ENCODE measurements around the gene ZNF536. TPM values are rescaled to one million over a fixed set of nuclear protein-coding genes. Genes with fewer than 3 reads are reported as not detected.

The ZNF536 gene
- total RNA-seq, 2 donors from 2014 or later = 0.41 to 1.5 TPM

- no peaks in the 10 kb centered on the region for H3K9me3 ChIP-seq
- ATAC-seq (ENCODE audit: insufficient number of reproducible peaks, low FRiP score, low read depth) (no peak), DNase-seq (ENCODE audit: low spot score) (no peak)
- no peaks in the 10 kb centered on the region for H3K36me3 ChIP-seq
- no peaks in the 10 kb centered on the region for H3K27me3 ChIP-seq (replicated peaks; ENCODE audit: insufficient read depth)
- H3K4me3 ChIP-seq = no peak overlapping the region
- H3K27ac ChIP-seq = no peak overlapping the region
- H3K4me1 ChIP-seq (ENCODE audit: control insufficient read depth in 1 of 2, low read depth in 2 of 2) = peaks cover 0 to 7% of the 10 kb centered on the region in 2 donors
- no peak for TF ChIP-seq CTCF (IDR thresholded peaks at IDR 0.05)
These were observed 126.5 kb downstream of the ZNF536 start for GRCh38 chr19:30498707-30499106.

DNA sequence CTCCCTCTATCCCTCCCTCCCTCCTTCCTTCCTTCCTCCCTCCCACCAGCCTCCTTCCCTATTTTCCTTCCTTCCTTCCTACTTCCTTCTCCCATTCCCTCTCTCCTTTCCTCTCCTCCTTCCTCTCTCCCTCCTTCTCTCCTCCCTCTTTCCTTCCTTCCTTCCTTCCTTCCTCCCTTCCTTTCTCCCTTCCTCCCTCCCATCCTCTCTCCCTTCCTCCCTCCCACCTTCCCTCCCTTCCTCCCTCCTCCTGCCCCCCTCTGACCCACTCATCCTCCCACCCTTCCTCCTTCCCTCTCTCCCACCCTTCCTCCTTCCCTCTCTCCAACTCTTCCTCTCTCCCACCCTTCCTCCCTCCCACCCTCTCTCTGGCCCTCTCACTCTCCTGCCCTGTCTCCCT is 132.1 kb downstream of the ZNF536 start:
- TF ChIP-seq CTCF (IDR thresholded peaks at IDR 0.05) = no peak
- no peaks in the 10 kb centered on the region for H3K36me3 ChIP-seq
- peaks cover 0 to 4% of the 10 kb centered on the region in 2 donors for H3K4me1 ChIP-seq (ENCODE audit: control insufficient read depth in 1 of 2, low read depth in 2 of 2)
- no peak overlapping the region for H3K4me3 ChIP-seq
- H3K27me3 ChIP-seq (replicated peaks; ENCODE audit: insufficient read depth) = no peaks in the 10 kb centered on the region
- no peak for DNase-seq (ENCODE audit: low spot score)
- ATAC-seq (ENCODE audit: insufficient number of reproducible peaks, low FRiP score, low read depth) = no peak
- H3K9me3 ChIP-seq = no peaks in the 10 kb centered on the region
- H3K27ac ChIP-seq = no peak overlapping the region

DNA sequence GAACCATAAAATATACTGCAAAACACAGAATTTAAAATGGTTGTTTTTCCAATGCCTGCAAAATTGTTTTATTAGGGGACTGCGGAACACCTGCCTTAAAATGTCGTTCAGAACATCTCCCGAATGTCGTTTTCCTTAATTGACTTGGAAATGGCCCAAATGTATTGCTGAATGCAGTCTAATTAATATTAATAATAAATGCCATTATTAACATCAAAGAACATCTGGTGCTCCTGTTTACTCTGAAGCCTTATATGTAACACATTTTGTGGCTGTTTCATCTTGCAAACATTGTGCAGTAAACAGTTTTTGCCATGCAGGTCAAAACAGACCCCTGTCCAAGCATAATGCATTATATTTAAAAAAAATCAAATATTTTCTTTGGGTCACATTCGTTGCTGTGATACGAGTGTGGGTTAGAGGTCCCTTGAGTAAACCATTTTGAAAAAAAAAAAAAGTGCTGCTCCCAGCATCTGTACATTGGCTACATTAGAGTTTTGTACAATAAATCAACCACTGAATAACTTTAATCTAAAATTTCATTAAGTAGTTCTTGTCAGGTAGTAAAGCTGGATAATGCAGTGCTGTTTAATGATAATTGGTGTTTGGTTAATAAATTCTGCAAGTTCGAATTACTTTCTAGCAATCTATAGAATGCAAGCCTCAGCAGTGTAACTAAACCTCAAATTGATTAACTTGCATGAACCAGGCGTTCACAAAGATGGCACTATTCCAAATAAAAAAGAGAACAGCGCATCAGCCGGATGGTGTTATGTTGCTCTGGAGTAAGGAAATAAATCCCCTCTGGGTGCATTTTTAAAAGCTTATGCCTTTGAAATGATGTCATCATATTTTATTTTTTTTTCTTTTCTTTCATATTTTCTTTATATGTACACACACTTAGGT is 140.2 kb downstream of the ZNF536 start:
- H3K4me3 ChIP-seq = no peak overlapping the region
- no peaks in the 10 kb centered on the region for H3K27me3 ChIP-seq (replicated peaks; ENCODE audit: insufficient read depth)
- no peaks in the 10 kb centered on the region for H3K4me1 ChIP-seq (ENCODE audit: control insufficient read depth in 1 of 2, low read depth in 2 of 2)
- H3K36me3 ChIP-seq = no peaks in the 10 kb centered on the region
- H3K9me3 ChIP-seq = no peaks in the 10 kb centered on the region
- DNase-seq (ENCODE audit: low spot score) = no peak
- no peak for ATAC-seq (ENCODE audit: insufficient number of reproducible peaks, low FRiP score, low read depth)
- TF ChIP-seq CTCF (IDR thresholded peaks at IDR 0.05) = no peak
- no peak overlapping the region for H3K27ac ChIP-seq

DNA sequence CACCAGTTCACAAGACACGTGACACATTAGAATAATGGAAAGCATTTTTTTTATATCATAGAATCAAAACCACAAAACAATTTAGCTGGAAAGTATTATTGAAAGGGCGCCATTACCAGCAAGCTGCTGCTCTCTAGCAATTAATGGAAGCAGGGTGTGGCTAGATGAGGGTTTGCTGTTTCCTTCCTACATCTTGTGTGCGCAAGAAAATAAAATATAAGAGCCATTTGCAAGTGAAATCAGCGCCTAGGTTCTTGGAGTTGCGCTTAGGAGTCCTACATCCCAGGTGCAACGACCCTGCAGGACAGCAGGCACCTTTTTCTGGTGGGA is 140.9 kb downstream of the ZNF536 start:
- Histone ChIP-seq H3K27me3 (replicated peaks; ENCODE audit: insufficient read depth) (no peaks in the 10 kb centered on the region), H3K9me3 (no peaks in the 10 kb centered on the region), H3K4me3 (no peak overlapping the region), H3K4me1 (ENCODE audit: control insufficient read depth in 1 of 2, low read depth in 2 of 2) (no peaks in the 10 kb centered on the region), H3K36me3 (no peaks in the 10 kb centered on the region), H3K27ac (no peak overlapping the region)
- DNase-seq (ENCODE audit: low spot score) = no peak
- no peak for TF ChIP-seq CTCF (IDR thresholded peaks at IDR 0.05)
- ATAC-seq (ENCODE audit: insufficient number of reproducible peaks, low FRiP score, low read depth) = no peak

DNA sequence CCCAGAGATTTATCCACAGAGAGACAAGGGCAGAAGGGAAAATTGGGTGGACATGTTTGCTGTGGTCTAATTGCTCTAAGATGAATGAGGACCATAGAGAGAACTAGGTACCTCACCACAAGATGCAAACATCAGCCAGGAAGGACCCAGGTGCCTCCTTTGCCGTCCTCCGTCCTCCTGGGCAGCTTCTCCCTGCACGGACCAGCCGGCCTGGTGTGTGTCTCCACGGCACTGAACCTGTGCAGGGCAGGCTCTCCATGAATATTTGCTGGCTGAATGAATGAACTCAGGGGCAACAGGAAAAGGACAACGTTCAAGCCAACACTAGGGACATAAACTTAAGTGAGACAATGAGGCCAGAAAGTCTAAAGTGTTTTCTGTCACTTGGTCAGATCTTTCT is 143.9 kb downstream of the ZNF536 start:
- Histone ChIP-seq H3K36me3 (no peaks in the 10 kb centered on the region), H3K27ac (no peak overlapping the region), H3K9me3 (no peaks in the 10 kb centered on the region), H3K4me1 (ENCODE audit: control insufficient read depth in 1 of 2, low read depth in 2 of 2) (no peaks in the 10 kb centered on the region), H3K4me3 (no peak overlapping the region), H3K27me3 (replicated peaks; ENCODE audit: insufficient read depth) (no peaks in the 10 kb centered on the region)
- ATAC-seq (ENCODE audit: insufficient number of reproducible peaks, low FRiP score, low read depth) (no peak), DNase-seq (ENCODE audit: low spot score) (no peak)
- TF ChIP-seq CTCF (IDR thresholded peaks at IDR 0.05) = no peak

Data from thoracic aorta (tissue), 2 donors.